ENCODE measurements around the gene TMEM45A. TPM values are rescaled to one million over a fixed set of nuclear protein-coding genes. Genes with fewer than 3 reads are reported as not detected.

TMEM45A gene
- total and polyA plus RNA-seq, 11 donors, result 1.8 to 11.2 (median 3.1) TPM

- TF ChIP-seq POLR2A (IDR thresholded peaks at IDR 0.05) (no peak), CTCF (IDR thresholded peaks at IDR 0.05) (peak in 6 of 12 donors; percentile 17 to 28 (median 19))
Measured at GRCh38 chr3:100603469-100603868, 111.0 kb downstream of the TMEM45A start.

GRCh38 chr3:100605358-100605757 lies 112.9 kb downstream of the TMEM45A start:
- H3K27ac ChIP-seq, result no peak overlapping the region
- DNase-seq (no peak), ATAC-seq (no peak)
- intact Hi-C loops (cut with DNase I), result no loop called here
- H3K36me3 ChIP-seq, result no peaks in the 10 kb centered on the region
- H3K27me3 ChIP-seq, result peaks cover 0 to 10% (median 0%) of the 10 kb centered on the region in 9 donors
- TF ChIP-seq CTCF (IDR thresholded peaks at IDR 0.05) (no peak), POLR2A (IDR thresholded peaks at IDR 0.05) (no peak)
- H3K9me3 ChIP-seq, result no peaks in the 10 kb centered on the region
- H3K4me3 ChIP-seq, result no peak overlapping the region
- H3K4me1 ChIP-seq, result peaks cover 0 to 20% (median 0%) of the 10 kb centered on the region in 12 donors
- whole genome bisulfite sequencing, 4 donors, result 74 to 79% (median 78%) methylated on average over 8 of the region's 8 CpGs

More at GRCh38 chr3:100603469-100603868, 111.0 kb downstream of the TMEM45A start:
- Histone ChIP-seq H3K4me3 (peak overlapping the region in 5 of 12 donors; percentile 18 to 45 (median 27)), H3K27ac (peak overlapping the region in 2 of 12 donors; percentile 34 to 86), H3K27me3 (peaks cover 0 to 2% (median 0%) of the 10 kb centered on the region in 9 donors), H3K36me3 (no peaks in the 10 kb centered on the region), H3K4me1 (peaks cover 0 to 20% (median 0%) of the 10 kb centered on the region in 12 donors), H3K9me3 (peaks cover 0 to 3% (median 0%) of the 10 kb centered on the region in 12 donors)
- 32 to 35% (median 34%) methylated on average over 5 of the region's 5 CpGs for WGBS, 4 donors
- intact Hi-C loops (cut with DNase I), result no loop called here
- no peak for DNase-seq
- ATAC-seq, result peak in 1 of 4 donors; percentile 47

GRCh38 chr3:100606894-100607512 lies 114.6 kb downstream of the TMEM45A start:
- no peak for TF ChIP-seq POLR2A (IDR thresholded peaks at IDR 0.05)
- TF ChIP-seq CTCF (IDR thresholded peaks at IDR 0.05), result no peak
- ATAC-seq, result no peak
- no peaks in the 10 kb centered on the region for H3K36me3 ChIP-seq

GRCh38 chr3:100609305-100609704 lies 116.9 kb downstream of the TMEM45A start, which contains the start of gene ADGRG7:
TSS of gene ADGRG7 (plus strand) at chr3:100609601. CDS start at chr3:100609857, 256 bp downstream.
- TF ChIP-seq CTCF (IDR thresholded peaks at IDR 0.05), result no peak
- TF ChIP-seq POLR2A (IDR thresholded peaks at IDR 0.05), result no peak
- Histone ChIP-seq H3K27ac (no peak within 1 kb of the TSS), H3K9me3 (no peaks in the 10 kb centered on the region), H3K4me3 (no peak within 1 kb of the TSS), H3K36me3 (no peaks in the 10 kb centered on the region), H3K4me1 (no peaks in the 10 kb centered on the region), H3K27me3 (peaks cover 0 to 10% (median 0%) of the 10 kb centered on the region in 9 donors)
- ATAC-seq (no peak), DNase-seq (no peak)
- WGBS, 4 donors, result 64 to 89% (median 73%) methylated on average over 2 of the region's 2 CpGs
- intact Hi-C loops (cut with DNase I), result no loop called here

More at GRCh38 chr3:100606894-100607512, 114.6 kb downstream of the TMEM45A start:
- no peak for DNase-seq
- no peak overlapping the region for H3K4me3 ChIP-seq
- no peaks in the 10 kb centered on the region for H3K9me3 ChIP-seq
- H3K27ac ChIP-seq, result no peak overlapping the region
- H3K4me1 ChIP-seq, result peaks cover 0 to 20% (median 0%) of the 10 kb centered on the region in 12 donors
- peaks cover 0 to 10% (median 0%) of the 10 kb centered on the region in 9 donors for H3K27me3 ChIP-seq
- intact Hi-C loops (cut with DNase I), result no loop called here

Measured in heart left ventricle (tissue), 16 donors.